ENCODE data around the gene STK24. TPM values are rescaled to one million over a fixed set of nuclear protein-coding genes. Genes with fewer than 3 reads are reported as not detected.

Gene STK24
- total RNA-seq, 3 donors from 2014 or later, result 190 to 210 (median 204) TPM

- no peak for TF ChIP-seq CTCF (IDR thresholded peaks at IDR 0.05)
- no peak for ATAC-seq
- intact Hi-C loops (cut with DNase I, micrococcal nuclease), result no loop called here
- DNase-seq, result no peak
- H3K36me3 ChIP-seq (ENCODE audit: low read depth), result peaks cover 8% of the 10 kb centered on the region
- no peak overlapping the region for H3K4me3 ChIP-seq
- no peaks in the 10 kb centered on the region for H3K9me3 ChIP-seq
- H3K4me1 ChIP-seq (ENCODE audit: low read depth), result no peaks in the 10 kb centered on the region
These were observed 120.5 kb downstream of the STK24 start for GRCh38 chr13:98456413-98456845.

GRCh38 chr13:98454389-98454881, 122.5 kb downstream of the STK24 start:
- H3K36me3 ChIP-seq (ENCODE audit: low read depth), result peaks cover 4% of the 10 kb centered on the region

GRCh38 chr13:98452851-98453843, 123.8 kb downstream of the STK24 start:
- Histone ChIP-seq H3K4me1 (ENCODE audit: low read depth) (no peaks in the 10 kb centered on the region), H3K36me3 (ENCODE audit: low read depth) (peaks cover 4% of the 10 kb centered on the region), H3K9me3 (no peaks in the 10 kb centered on the region), H3K4me3 (no peak overlapping the region)
- intact Hi-C loops (cut with DNase I, micrococcal nuclease), result no loop called here
- no peak for TF ChIP-seq CTCF (IDR thresholded peaks at IDR 0.05)
- ATAC-seq (no peak), DNase-seq (no peak)

More at GRCh38 chr13:98454389-98454881, 122.5 kb downstream of the STK24 start:
- no peaks in the 10 kb centered on the region for H3K9me3 ChIP-seq
- TF ChIP-seq CTCF (IDR thresholded peaks at IDR 0.05), result no peak
- intact Hi-C loops (cut with DNase I, micrococcal nuclease), result no loop called here
- H3K4me3 ChIP-seq, result no peak overlapping the region
- no peak for DNase-seq
- no peaks in the 10 kb centered on the region for H3K4me1 ChIP-seq (ENCODE audit: low read depth)
- peak; percentile 18 for ATAC-seq

GRCh38 chr13:98451676-98452470, 125.0 kb downstream of the STK24 start:
- ATAC-seq, result no peak
- no peak for TF ChIP-seq CTCF (IDR thresholded peaks at IDR 0.05)
- H3K4me1 ChIP-seq (ENCODE audit: low read depth), result no peaks in the 10 kb centered on the region

GRCh38 chr13:98450539-98451111, 126.3 kb downstream of the STK24 start:
- no peaks in the 10 kb centered on the region for H3K36me3 ChIP-seq (ENCODE audit: low read depth)
- no peak for TF ChIP-seq CTCF (IDR thresholded peaks at IDR 0.05)
- peaks cover 3% of the 10 kb centered on the region for H3K4me1 ChIP-seq (ENCODE audit: low read depth)
- H3K9me3 ChIP-seq, result no peaks in the 10 kb centered on the region
- ATAC-seq, result no peak
- no peak for DNase-seq
- intact Hi-C loops (cut with DNase I, micrococcal nuclease), result no loop called here
- H3K4me3 ChIP-seq, result no peak overlapping the region

More at GRCh38 chr13:98451676-98452470, 125.0 kb downstream of the STK24 start:
- Histone ChIP-seq H3K4me3 (no peak overlapping the region), H3K36me3 (ENCODE audit: low read depth) (peaks cover 4% of the 10 kb centered on the region), H3K9me3 (no peaks in the 10 kb centered on the region)
- no peak for DNase-seq
- intact Hi-C loops (cut with DNase I, micrococcal nuclease), result no loop called here
